HG03045 (cell line): ENCODE data around the gene EIF4EBP2.

Experiments
- ATAC-seq: cut with Tn5 transposase; IDR thresholded peaks from one replicate; pipeline ENCODE4 v1.9.1; 2021; ENCODE audit warnings: mild to moderate bottlenecking, moderate library complexity; ENCODE audit not compliant: unreplicated experiment

The EIF4EBP2 gene, protein sequence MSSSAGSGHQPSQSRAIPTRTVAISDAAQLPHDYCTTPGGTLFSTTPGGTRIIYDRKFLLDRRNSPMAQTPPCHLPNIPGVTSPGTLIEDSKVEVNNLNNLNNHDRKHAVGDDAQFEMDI

DNA sequence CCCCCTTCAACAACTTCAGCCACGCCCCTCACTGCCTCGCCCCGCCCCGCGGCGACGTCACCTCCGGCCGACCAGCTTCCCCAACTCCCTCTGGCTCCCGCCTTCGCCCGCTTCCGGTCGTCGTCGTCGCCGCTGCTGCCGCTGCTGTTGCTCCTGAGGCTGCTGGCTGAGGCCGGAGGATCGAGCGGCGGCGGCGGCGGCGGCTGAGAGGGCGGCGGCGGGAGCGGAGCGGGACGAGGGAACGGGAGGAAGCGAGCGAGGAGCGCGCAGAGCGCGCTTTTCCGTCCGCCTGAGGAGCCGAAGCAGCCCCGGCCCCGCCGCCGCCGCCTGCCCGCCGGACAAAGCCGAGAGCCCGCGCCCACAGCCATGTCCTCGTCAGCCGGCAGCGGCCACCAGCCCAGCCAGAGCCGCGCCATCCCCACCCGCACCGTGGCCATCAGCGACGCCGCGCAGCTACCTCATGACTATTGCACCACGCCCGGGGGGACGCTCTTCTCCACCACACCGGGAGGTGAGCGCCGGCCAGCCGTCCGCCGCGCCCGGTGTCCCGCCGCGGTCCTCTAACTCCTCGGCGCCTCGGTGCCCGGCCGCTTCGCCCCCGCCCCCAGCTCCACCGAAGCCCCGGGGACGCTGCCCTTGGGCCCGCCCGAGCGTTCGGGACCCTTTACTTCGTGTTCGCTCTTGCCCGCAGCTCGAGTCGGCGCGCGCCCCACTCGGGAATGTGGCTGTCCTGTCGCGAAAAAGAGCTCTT is at the start of gene EIF4EBP2:
Gene EIF4EBP2, plus strand, starts transcription at position 110 of the 751 bp plus-strand sequence. Its CDS starts 257 bp downstream, at position 367.
- ATAC-seq: peak; percentile 86

DNA sequence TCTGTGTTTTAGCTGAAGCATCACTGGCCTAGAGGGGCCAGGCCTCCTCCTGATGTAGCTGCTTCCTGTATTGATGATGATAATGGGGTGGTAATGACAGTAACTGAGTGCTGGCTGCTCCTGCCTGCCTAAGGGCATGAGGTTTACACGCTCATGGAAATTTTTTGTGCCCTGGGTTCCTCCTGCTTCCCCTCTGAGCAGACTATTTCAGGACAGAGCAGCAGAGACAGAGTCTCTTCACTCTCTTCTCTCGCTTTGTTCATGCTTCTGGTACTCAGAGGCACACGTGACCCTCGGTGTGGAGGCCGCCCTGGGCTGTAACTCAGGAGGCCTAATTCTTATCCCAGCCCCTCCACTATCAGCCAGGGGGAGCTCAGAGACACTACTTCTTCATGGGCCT is 49.4 kb upstream of the EIF4EBP2 start:
- ATAC-seq: no peak

DNA sequence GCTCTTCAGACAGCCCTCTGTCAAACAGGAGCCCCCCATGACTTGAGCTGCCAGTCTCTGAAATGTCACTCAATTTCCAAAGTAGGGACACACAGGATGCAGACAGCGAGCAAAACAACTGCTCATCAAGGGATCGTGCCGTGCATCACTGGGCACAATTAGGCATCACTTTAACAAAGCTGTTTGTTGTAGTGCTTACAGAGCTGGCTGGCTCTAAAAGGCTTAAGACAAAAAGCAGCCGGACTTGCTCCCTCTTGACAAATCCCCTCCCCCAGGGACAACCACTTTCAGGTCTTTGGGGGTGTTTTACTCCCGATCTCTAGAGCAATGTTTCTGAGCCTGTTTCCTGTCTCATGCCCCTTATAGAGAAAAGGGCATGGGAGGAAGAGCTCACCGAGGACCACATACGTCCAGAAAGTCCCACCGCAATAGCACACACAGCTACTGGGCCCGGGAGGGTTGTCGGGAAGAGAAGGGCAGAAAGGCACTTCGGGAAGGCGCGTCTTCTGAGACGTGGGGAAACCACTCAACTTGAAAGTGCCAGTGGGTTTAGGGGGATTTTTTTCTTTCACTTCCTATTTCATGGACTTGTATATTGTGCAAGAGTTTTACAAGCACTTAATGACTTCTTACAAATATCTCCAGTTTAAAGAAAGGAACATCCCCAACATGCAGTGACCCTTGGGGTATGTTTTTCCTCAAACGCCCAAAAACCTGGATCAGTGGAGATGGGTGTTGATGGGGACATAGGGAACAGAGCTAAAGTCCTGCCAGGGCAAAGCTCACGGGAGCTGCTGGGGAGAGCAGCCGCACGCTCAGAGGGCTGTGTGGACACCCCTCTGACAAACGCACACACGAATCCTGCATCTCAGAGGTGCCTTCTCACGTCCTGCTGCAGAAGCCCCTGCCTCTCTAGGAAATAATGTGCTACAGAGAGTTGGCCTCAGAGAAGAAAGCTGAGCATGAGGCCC is 48.6 kb upstream of the EIF4EBP2 start:
- ATAC-seq: peak; percentile 75

DNA sequence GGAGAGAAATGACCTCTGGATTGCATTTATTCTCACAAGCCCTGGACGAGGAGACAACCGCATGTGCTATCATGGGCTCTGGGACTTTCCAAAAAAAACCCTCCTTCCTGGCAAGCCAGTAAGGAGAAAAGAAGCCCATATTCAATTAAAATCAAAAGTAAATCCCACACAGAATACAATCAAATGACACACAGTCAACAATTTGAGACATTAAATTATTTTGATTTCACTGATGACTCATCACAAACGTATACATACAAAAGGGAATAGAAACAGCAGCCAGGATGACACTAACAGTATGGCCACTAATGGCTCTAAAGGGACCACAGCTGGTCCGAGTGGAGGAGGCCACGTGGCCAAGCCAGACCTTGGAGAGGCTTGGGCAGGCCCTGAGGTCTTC is 46.4 kb upstream of the EIF4EBP2 start:
- no peak for ATAC-seq

DNA sequence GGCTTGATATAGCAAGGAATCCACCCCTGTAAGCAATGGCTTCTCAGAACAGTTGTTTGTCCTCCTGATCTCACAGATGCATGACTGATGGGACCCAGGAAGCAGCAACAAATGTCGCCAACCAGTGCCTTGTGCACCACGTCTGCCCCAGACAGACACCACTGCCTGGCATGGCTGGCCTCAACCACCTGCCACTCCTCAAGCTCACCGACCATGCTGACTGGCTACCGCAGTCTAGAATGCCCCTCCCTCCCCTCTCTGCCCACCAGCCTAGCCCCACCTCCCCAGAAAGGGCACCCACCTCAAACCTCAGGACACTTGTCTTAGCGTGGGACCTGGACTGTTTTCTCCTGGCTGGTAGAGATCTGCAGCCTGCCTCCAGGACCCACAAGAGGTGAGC is 45.5 kb upstream of the EIF4EBP2 start:
- no peak for ATAC-seq

DNA sequence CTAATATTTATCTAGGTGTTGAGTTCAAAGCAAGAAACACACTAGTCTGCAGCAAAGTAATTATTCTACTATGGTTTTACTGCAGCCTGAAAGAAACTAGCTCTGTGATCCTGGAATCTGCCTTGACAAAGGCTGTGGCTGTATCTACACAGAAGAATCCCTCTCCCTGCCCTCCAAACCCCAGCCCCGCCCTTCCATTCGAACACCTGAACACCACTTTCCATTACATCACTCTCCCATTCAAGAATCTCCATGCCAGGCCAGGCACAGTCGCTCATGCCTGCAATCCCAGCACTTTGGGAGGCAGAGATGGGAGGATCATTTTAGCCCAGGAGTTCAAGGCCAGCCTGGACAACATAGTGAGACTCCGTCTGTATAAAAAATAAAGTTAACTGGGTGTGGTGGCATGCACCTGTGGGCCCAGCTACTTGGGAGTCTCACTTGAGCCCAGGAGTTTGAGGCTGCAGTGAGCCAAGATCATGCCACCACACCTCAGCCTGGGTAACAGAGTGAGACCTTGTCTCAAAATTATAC is 44.9 kb upstream of the EIF4EBP2 start:
- no peak for ATAC-seq

DNA sequence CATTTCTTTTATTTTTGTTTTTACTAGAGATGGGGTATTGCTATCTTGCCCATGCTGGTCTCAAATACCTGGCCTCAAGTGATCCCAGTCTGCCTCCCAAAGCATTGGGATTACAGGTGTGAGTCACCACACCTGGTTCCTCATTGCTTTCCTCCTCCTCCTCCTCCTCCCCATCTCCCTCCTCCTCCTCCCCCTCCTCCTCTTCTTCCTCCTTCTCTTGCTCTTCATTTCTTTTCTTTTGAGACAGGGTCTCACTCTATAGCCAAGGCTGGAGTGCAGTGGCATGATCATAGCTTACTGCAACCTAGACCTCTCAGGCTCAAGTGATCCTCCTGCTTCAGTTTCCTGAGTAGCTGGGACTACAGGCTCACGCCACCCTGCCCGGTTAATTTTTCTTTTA is 43.7 kb upstream of the EIF4EBP2 start:
- ATAC-seq: no peak

DNA sequence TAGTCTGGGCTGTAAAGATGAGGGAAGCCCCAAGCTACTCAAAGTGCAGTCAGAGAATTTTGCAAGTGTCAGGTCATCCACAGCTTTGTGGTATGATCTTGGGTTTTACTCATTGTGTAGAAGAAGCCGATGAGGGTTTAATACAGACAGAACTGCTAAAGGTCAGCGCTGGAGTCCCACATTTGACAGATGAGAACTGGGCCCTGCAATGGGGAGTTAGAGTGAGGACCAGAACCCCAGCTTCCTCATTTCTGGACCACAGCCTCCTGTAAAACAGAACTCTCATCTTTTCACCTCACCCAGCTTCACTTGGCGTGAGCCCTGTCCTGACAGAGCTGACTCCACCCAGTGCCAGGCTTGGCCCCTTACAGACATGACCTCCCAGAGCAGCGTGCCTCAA is 41.6 kb upstream of the EIF4EBP2 start:
- ATAC-seq: no peak

DNA sequence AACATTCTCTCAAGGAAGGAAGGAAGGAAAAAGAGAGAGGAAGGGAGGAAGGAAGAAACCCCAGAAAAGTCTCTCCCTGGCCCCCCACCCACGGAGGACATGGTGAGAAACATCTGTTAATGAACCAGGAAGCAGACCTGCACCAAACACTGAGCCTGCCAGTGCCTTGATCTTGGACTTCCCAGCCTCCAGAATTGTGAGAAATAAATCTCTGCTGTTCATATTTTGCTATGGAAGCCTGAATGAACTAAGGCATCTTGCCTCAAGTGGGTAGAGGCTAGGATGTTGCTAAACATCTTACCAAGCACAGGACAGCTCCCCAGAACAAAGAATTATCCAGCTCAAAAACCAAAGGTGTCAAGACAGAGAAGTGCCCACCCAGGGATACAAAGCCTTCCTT is 40.7 kb upstream of the EIF4EBP2 start:
- no peak for ATAC-seq

DNA sequence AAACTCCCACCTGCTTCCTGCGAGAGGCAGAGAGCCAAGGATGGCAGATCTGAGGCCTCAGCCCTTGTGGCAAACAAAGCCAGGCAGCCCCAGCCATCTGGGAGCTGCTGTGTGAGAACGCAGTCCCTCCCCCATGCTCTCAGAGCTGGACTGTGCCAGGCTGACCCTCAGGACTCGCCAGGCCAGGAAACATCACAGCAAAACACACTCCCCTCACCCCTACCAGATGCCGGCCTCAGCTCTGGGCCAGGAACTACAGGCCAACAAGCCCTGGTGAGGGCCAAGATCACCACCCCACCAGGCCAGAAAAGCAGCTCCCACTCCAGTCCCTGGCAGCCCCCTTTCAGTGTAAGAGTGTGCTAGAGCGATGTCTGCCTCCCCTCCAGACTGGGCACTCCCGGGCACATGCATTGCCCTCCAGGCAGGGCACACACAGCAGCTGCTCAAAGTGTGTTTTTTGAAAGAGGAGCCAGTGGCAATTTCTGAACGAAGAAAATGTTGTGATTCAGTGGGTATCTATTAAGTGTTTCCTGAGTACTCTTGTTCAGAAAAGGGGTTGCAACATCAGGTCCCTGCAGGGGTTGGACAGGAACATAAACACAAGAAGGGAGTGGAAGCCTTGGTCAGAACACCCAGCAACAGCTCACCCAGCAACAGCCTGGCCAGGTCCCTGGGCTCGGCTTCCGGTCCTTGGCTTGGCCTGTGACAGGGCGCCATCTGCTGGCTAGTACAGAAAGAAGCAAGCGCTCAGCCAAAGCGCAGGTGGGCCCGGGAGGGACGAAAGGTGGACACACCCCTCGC is 39.8 kb upstream of the EIF4EBP2 start:
- peak; percentile 88 for ATAC-seq

DNA sequence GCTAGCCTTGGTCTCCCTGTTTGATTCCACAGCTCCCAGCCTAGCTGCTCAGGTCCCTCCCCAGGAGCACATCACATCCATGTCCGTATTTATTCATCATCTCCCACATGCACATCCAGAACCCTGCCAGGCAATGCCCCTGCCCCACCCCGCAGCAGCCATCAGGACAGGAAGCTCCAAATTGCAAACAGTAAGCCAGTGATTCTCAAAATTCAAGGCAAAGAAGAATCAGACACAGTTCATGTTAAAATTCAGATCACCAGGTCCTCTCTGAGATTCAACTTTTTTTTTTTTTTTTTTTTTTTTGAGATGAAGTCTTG is 39.2 kb upstream of the EIF4EBP2 start:
- no peak for ATAC-seq

DNA sequence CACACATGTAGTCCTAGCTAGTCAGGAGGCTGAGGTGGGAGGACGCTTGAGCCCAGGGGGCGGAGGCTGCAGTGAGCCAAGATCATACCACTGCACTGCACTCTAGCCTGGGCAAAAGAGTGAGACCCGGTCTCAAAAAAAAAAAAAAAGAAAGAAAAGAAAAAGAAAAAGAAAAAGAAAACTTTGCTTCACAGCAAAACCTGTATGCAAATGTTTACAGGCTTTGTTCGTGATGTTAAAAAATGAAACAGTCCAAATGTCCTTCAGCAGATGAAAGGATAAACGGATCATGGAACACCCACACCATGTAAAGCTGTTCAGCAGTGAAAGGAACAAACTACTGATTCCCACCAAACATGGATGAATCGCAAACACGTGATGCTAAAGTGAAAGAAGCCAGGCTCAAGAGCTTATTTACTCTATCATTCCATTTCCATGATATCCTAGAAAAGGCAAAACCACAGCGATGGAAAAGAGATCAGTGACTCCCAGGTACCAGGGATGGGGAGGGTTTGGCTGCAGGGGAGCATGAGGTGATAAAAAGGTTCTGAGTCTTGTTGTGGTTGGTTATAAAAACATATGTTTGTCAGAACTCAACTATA is 36.6 kb upstream of the EIF4EBP2 start:
- no peak for ATAC-seq

DNA sequence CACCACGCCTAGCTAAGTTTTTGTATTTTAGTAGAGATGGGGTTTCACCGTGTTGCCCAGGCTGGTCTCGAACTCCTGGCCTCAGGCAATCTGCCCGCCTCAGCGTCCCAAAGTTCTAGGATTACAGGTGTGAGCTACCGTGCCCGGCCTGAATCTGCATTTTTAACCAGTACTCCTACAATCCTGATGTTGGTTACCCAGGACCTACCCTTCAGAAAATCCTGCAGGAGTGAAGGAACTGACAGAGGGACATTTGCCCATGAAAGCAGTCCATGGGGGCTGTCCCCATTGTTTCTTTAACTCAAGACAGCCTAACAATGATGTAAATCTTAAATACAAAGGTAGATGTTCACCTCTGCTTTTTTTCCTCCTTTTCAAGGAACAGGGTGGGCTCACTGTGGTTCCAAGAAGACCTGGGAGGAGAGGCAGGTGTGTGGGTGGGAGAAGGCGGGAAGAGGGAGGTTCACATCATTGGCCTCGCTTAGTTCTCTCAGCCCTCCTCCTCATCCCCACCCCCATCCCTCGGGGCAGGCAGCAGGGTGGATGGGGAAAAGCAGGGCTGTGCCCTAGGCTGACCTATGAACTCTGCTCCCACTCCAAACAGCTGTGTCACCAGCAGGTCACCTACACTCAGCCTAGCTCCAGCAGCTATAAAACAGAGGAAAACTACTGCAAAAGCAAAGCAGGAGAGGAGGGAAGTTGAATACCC is 35.0 kb upstream of the EIF4EBP2 start:
- ATAC-seq: no peak

DNA sequence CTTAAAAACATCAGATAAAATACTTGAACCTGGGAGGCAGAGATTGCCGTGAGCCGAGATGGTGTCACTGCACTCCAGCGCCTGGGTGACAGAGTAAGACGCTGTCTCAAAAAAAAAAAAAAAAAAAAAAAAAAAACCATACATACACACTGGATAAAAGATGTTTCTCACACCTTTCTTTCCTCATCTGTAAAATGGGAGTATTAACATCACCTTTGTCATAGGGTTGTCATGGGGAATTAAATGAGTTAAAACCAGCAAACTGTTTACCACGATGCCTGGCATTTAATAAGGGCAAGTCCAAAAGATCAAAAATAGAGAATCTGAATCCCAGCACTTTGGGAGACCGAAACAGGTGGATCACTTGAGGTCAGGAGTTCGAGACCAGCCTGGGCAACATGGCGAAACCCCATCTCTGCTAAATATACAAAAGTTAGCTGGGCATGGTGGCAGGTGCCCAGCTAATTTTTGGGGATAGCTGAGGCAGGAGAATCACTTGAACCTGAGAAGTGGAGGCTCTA is 34.4 kb upstream of the EIF4EBP2 start:
- no peak for ATAC-seq

DNA sequence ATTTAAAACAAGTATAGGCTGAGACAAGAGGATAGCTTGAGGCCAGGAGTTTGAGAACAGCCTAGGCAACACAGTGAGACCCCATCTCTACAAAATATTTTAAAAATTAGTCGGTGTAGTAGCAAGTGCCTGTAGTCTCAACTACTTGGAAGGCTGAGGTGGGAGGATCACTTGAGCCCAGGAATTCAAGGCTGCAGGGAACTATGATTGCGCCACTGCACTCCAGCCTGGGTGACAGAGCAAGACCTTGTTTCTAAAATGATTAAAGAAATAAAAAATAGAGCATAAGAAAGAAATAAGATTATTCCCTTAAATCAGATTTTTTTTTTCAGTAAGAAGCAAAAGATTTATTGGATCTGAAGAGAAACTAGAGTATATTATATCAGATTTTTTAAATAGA is 33.2 kb upstream of the EIF4EBP2 start:
- no peak for ATAC-seq

DNA sequence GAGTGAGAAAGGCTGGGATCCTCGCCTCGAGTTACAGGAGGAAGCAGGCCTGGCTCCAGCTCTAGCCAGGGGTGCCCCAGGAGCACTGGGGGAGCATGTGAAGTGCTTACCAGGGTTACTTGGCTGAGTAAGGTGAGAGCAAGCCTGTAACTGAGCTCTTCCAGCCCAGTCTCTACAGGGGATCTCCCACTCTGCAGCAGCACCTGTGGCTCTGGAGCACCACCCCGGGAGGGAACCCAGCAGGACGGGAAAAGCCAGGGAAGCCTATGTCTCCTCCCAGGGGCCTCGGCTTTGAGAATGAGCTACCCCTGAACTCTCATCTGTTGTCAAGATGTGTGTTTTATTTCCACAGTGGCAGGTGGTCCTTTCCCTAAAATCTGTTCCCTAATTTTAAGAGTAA is 32.1 kb upstream of the EIF4EBP2 start:
- no peak for ATAC-seq

DNA sequence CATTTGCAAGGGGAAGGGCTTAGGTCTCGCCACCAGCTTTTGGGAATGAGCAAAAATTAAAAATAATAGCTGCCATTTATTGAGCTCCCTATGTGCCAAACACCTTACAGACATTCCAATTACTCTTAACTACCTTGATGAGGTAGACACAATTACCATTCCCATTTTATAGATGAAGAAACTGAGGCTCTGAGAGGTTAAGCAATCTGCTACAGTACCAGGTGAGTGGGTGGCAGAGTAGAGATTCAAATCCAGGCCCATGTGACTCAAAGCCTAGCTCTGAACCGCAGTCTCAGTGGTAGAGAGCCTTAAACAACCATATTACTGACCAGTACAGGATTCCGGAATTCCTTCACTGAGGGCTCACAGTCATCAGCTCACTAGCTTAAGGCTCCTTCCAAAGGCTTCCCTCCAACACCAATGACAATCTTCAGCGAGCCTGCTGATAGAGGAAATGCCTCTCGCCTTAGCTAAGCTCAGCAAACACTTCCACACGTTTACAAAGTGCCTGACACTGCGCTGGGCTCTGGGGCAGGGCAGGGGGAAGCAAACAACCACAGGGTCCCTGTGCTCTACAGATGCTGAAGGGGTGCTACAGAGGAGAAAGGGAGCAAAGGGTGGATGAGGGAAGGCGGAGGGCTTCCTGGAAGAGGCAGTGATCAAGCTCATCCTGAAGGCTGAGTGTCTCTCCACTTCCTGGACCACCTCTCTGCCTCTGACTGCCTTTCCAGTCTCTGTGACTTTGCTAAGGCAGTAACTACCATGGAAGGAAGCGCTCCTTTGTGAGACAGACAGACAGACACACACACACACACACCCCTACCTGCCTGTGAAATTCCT is 28.9 kb upstream of the EIF4EBP2 start:
- ATAC-seq: no peak
